ENCODE data around the gene SLITRK3. TPM values are rescaled to one million over a fixed set of nuclear protein-coding genes. Genes with fewer than 3 reads are reported as not detected.
"Not testable (repeated sequence)": the region's sequence is repeated elsewhere in the genome, so short reads cannot be mapped to it uniquely, and the experiment has no call there.

SLITRK3 gene
- total and polyA plus RNA-seq, 3 experiments from 2014 or later: not detected

DNA sequence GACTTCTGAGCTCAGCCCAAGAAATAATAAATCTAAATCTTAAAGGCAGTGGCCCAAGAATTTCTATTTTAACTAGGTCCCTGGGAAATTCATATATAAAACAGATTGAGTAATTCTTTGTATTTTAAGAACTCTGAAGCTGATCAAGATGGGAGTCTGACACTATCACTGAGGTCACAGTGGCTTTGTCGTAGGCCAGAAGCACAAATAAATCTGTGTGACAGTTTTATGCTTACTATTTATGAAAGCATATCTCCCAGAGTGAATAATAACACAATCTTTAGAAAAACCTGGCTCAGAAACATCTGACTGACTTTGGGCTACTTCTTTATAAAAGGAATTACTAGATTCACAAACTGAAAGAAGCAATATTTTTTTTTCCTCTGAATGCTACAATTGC is 51.9 kb downstream of the SLITRK3 start:
- CTCF ChIA-PET: no interaction called here

DNA sequence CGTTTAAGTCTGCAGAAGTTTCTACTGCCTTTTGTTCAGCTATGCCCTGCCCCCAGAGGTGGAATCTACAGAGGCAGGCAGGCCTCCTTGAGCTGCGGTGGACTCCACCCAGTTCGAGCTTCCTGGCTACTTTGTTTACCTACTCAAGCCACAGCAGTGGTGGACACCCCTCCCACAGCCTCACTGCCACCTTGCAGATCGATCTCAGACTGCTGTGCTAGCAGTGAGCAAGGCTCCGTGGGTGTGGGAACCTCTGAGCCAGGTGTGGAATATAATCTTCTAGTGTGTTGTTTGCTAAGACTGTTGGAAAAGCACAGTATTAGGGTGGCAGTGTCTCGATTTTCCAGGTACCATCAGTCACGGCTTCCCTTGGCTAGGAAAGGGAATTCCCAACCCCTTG is 56.3 kb downstream of the SLITRK3 start:
- POLR2A ChIA-PET; H3K36me3 Mint-ChIP-seq; DNase-seq; H3K4me3 Mint-ChIP-seq; H3K4me1 ChIP-seq (ENCODE audit: insufficient read depth, low read length); H3K36me3 ChIP-seq (ENCODE audit: insufficient read depth, low read length); H3K27me3 Mint-ChIP-seq; H3K27ac ChIP-seq (ENCODE audit: low read depth, low read length); H3K27ac Mint-ChIP-seq; H3K9me3 ChIP-seq (ENCODE audit: low read length); H3K4me3 ChIP-seq (ENCODE audit: low read length); CTCF ChIA-PET; H3K27me3 ChIP-seq (ENCODE audit: insufficient read depth, low read length, poor library complexity, severe bottlenecking); H3K4me1 Mint-ChIP-seq: not testable (repeated sequence)
- H3K9me3 Mint-ChIP-seq: peaks cover 6 to 19% (median 11%) of the 10 kb centered on the region in 5 donors

More for the DNA sequence above, 51.9 kb downstream of the SLITRK3 start:
- H3K9me3 ChIP-seq (ENCODE audit: low read length): no peaks in the 10 kb centered on the region
- POLR2A ChIA-PET: no interaction called here
- H3K36me3 ChIP-seq (ENCODE audit: insufficient read depth, low read length): no peaks in the 10 kb centered on the region
- H3K4me1 Mint-ChIP-seq: no peaks in the 10 kb centered on the region
- no peaks in the 10 kb centered on the region for H3K27me3 Mint-ChIP-seq
- no peaks in the 10 kb centered on the region for H3K36me3 Mint-ChIP-seq
- no peaks in the 10 kb centered on the region for H3K27me3 ChIP-seq (ENCODE audit: insufficient read depth, low read length, poor library complexity, severe bottlenecking)
- no peak overlapping the region for H3K4me3 ChIP-seq (ENCODE audit: low read length)
- no peak overlapping the region for H3K27ac Mint-ChIP-seq
- no peak overlapping the region for H3K27ac ChIP-seq (ENCODE audit: low read depth, low read length)
- H3K4me3 Mint-ChIP-seq: no peak overlapping the region
- no peaks in the 10 kb centered on the region for H3K4me1 ChIP-seq (ENCODE audit: insufficient read depth, low read length)
- DNase-seq: no peak
- H3K9me3 Mint-ChIP-seq: peaks cover 0 to 23% (median 0%) of the 10 kb centered on the region in 5 donors

Other genes starting within 250 kb of the SLITRK3 start
- gene SI, start 117.9 kb downstream of the SLITRK3 start, total RNA-seq: not detected
- not detected for gene SI, start 117.9 kb downstream of the SLITRK3 start, polyA plus RNA-seq

Data from CD8-positive, alpha-beta memory T cell (primary cell).